GM12874 (cell line): ENCODE results near the gene SH3PXD2A.

ENCODE experiments used
- CTCF ChIP-seq: IDR thresholded peaks from 2 replicates; pipeline ENCODE4 v1.5.1; 2011; ENCODE audit warnings: low read depth, mild to moderate bottlenecking, control low read depth, low read length, moderate library complexity; ENCODE audit not compliant: insufficient read depth

SH3PXD2A gene

DNA sequence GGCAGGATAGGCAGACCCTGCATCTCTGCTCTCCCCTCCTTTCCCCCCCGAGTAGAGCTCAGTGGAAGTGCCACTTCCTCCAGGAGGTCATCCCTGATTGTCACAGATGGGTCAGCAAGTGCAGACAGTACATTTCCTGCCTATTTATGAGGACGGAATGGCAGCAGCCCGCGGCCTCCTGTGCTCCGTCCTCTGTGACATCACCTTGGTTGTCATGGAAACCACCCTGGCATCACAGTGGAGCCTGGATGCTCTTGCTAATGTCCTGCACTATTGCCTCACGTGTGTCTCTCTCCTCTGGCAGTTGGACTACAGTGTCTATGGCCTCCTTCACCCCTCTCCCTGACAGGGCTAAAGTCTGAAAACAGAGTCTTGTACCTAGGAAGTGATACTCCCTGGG lies 148.6 kb downstream of the SH3PXD2A start:
- no peak for TF ChIP-seq CTCF

DNA sequence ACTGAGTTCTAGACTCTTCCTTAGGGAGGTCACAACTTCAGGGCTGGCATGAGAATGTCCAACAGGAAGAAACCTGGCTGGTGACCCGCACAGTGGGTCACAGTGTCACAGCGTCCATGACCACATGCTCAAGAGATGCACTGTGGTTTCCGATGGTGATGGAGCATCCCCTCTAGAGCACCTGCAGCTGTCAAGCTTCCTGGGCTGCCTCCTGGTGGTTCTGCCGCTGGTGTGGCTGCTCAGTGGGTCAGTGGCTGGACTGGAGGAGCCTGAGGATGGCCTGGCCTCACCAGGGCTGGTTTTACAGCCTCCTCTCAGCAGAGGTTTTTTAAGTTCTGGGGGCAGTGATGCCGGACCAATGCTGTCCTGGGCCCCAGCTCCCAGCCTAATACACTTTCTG lies 149.3 kb downstream of the SH3PXD2A start:
- TF ChIP-seq CTCF: no peak

GRCh38 chr10:103703941-103704919 lies 151.1 kb downstream of the SH3PXD2A start:
- TF ChIP-seq CTCF: no peak

DNA sequence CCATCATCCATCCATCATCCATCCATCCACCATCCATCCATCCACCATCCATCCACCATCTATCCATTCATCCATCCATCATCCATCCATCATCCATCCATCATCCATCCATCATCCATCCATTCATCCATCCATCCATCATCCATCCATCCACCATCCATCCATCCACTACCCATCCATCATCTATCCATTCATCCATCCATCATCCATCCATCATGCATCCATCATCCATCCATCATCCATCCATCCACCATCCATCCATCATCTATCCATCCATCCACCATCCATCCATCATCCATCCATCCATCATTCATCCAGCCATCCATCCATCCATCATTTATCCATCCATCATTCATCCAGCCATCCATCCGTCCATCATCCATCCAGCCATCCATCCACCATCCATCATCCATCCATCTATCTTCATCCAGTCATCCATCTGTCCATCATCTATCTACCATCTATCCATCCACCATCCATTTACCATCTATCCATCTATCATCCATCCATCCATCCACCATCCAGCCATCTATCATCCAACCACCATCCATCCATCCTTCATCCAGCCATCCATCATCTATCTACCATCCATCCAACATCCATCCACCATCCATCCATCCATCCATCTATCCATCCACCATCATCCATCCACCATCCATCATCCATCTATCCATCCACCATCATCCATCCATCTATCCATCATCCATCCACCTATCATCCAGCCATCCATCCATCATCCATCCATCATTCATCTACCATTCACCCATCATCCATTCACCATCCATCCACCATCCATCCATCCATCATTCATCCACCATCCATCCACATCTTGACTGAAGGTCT lies 153.8 kb downstream of the SH3PXD2A start:
- no peak for TF ChIP-seq CTCF

- no peak for TF ChIP-seq CTCF
These were observed 155.0 kb downstream of the SH3PXD2A start for GRCh38 chr10:103700436-103700715.

- no peak for TF ChIP-seq CTCF
These were observed 155.6 kb downstream of the SH3PXD2A start for GRCh38 chr10:103699611-103700435.

DNA sequence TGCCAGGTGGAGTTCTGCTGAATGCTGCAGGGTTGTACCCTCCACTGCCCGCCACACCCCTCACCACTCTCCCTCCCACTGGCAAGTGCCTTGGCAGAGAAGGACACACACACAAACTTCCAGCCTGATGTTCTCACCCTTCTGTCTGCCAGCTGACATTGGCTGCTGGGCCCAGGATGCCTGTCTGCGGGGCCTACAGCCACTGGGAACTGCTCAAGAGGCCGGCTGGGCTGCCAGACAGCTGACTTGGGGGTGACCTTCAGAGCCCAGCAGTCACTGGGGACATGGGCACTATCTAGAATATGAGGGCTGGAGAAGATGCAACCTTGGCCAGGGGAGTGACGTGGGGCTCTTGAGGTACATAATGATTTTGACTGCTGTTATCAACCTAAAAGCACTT lies 157.1 kb downstream of the SH3PXD2A start:
- TF ChIP-seq CTCF: no peak
